DMS153 (cell line): ENCODE measurements around the gene FBXO42.
"Not testable (repeated sequence)": the region's sequence is repeated elsewhere in the genome, so short reads cannot be mapped to it uniquely, and the experiment has no call there.

ENCODE experiments used
- DNase-seq: peaks from one replicate; lab custom pipeline; 2025; lab: John Stamatoyannopoulos, UW

Gene FBXO42

DNA sequence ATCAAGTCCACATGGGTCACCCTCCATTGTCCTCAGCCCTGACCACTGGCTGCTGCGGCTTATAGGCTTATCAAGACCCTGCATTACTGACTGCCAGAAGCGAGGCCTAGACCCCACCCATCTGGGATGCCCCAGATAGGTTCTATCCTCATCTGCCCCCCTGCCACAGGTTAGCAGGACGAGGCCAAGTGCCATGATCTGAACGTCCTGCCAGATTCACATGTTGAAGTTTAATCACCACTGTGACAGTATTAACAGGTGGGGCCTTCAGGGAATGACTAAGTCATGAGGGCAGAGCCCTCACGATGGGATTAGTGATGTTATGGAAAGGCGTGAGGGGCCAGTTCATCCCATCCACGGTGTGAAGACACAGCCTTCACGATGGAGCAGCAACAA is 109.1 kb downstream of the FBXO42 start:
- DNase-seq = no peak

DNA sequence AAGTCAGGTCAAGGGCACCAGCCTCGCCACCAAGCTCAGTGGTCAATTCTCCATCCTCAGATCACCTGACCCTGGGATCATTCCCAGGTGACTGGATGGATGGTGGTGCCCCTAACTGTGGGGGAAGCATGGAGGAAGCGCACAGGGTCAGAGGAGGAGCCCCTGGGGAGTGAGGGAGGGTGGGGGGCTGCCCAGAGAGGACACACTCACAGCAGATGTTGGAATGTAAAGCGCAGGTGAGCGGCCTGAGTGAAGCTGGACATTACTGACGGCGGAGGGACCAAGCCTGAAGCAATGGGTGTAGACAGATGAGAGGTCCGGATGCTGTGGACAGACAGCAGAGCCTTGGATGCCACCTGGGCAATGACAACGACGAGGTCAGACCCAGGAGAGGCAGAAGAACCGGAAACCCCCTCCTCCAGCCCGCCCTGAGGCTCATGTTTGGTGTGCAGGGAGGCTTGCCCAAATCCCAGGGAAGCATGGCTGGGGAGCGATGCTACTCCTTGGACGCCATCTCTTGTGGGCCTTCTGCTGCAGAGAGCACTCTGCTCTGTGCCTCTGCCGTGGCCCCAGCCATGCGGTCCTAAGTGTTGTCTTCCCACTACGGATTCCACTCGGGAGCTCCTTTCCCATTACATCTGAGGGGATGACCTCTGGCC is 109.6 kb downstream of the FBXO42 start:
- no peak for DNase-seq

GRCh38 chr1:16241221-16241708 is 111.0 kb downstream of the FBXO42 start:
- DNase-seq = no peak

- DNase-seq = no peak
These were observed 112.2 kb downstream of the FBXO42 start for GRCh38 chr1:16239972-16240491.

DNA sequence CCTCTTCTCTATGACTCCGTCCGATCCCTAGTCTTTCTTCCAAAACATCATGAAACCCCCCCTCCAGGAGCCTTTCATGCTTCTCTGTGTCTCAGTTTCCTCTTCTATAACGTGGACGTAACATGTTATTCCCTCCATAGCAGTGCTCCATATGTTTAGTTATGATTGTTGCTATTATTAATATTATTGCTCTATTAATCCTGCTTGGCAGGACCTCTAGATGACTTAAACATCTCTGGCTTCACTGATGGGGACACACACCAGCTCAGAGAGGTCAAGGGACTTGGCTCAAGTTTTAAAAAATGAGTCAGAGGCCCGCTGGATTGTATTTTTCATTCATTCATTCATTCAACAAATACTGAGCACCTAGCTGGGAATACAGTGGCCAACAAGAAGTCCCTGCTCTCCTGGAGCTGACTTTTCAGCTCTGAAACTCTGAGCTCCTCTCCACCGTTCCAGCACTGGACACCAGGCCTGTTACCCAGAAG is 114.9 kb downstream of the FBXO42 start:
- no peak for DNase-seq

- peak; percentile 88 for DNase-seq
These were observed 115.6 kb downstream of the FBXO42 start, which contains the start of gene CPLANE2 for GRCh38 chr1:16236511-16237342. TSS of gene CPLANE2 (minus strand) at chr1:16237183. CDS start at chr1:16236742, 441 bp downstream.

DNA sequence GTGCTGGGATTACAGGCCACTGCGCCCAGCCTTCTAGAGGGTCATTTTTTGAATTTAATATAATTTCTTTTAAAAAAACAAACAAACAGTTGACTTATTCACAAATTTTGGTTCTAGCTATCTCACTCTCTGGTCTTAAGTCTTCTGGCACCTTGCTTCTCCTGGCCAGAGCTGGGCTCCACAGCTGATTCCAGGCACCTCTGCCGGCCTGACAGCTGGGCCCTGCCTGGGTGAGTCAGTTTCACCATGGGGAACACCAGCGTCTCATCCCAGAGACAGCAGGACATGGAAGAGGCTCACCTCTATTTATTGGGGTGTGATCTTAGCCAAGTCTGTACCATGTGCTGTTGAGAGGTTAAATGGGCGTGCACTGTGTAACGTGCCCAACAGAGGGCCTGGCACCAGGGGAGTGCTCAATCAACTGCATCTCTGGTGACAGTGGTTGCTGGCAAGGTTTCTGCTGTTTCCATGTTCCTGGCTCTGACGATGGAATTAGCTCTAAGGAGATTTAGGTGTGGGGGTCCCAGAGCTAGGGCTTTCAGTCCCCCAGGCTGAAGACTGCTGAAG is 116.3 kb downstream of the FBXO42 start:
- peak; percentile 67 for DNase-seq

- DNase-seq = no peak
These were observed 116.9 kb downstream of the FBXO42 start for GRCh38 chr1:16235347-16235746.

- no peak for DNase-seq
These were observed 118.8 kb downstream of the FBXO42 start for GRCh38 chr1:16233431-16233830.

DNA sequence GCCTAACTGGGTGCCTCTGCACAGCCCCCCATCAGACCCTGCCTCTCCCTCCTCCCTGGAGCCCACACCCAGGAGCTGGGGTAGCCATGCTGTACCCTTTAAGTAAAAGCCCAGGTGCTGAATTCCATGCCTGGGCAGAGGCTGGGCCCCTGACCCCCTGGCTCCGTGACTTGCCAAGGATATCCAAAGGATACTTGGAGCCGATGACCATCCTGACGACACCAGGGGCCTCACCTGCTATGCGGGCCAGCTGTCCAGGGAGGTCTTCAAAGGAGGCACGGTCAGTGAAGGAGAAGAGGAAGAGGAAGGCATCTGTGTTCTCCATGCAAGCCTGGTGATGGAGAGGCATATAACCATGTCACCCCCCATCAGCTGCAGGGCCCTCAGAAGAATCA is 120.0 kb downstream of the FBXO42 start:
- DNase-seq = no peak

- no peak for DNase-seq
These were observed 120.7 kb downstream of the FBXO42 start for GRCh38 chr1:16231331-16232315.

DNA sequence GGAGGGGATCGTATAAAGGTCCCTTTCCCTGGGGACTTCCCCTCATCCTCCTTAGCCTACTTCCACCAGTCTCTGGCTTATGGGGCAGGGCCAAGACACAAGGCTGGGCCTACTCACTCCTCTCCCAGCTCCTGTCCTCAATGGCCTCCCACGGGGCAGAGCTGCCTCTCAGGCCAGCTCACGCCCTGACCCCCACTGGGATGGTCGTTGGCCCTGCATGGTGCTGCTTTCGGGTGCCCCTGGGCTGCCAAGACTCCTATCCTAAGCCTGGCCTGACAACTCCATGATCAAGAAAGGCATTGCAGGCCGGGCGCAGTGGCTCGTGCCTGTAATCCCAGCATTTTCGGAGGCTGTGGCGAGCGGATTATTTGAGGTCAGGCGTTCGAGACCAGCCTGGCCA is 121.5 kb downstream of the FBXO42 start:
- no peak for DNase-seq

GRCh38 chr1:16229976-16230740 is 122.1 kb downstream of the FBXO42 start:
- DNase-seq = no peak

GRCh38 chr1:16226490-16227179 is 125.6 kb downstream of the FBXO42 start:
- DNase-seq = no peak

DNA sequence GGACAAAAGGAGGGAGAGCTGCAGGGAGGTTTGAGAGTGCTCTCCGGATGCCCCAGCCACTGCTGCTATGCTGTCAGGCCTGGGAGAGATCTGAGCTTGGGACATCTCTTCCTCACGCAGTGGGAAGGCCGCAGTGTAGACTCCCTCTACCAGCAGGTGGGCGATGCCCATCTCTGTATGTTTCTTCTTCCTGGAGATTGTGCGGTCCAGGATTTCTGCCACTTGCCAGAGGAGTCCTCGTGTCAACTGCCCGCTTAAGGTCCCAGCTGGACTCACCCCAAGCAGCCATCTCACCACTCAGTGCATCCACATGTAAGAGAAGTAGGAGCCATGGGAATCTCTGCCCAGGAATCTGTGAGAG is 126.2 kb downstream of the FBXO42 start:
- no peak for DNase-seq

DNA sequence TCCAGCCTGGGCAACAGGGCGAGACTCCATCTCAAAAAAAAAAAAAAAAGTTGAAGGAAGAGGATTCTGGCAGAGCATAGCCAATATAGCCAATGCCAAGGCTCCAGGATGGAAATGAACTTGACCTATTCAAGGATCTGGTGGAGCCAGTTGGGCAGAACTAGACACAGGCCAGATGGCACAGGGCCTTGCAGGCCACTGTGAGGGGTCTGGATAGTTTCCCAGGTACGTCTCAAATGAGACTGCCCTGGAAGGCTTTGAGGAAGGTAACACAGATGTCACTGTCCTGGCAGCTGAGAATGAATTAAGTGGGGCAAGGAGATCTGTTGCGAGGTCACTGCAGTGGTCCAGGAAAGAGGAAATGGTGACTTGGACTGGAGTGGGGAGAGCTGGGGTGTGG is 127.8 kb downstream of the FBXO42 start:
- no peak for DNase-seq

- DNase-seq = not testable (repeated sequence)
These were observed 129.6 kb downstream of the FBXO42 start for GRCh38 chr1:16222716-16223115.

DNA sequence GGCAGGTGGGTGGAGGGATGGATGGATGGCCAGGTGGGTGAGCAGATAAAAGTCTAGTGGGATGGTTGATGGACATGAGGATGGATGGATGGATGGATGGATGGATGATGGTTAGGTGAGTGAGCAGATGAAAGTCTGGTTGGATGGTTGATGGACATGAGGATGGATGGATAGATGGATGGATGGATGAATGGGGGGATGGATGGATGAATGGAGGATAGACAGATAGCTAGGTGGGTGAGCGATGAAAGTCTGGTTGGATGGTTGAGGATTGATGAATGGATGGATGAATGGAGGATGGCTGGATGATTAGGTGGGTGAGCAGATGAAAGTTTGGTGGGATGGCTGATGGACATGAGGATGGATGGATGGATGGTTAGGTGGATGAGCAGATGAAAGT is 130.8 kb downstream of the FBXO42 start:
- no peak for DNase-seq

GRCh38 chr1:16219968-16220500 is 132.2 kb downstream of the FBXO42 start:
- no peak for DNase-seq

GRCh38 chr1:16218674-16219071 is 133.6 kb downstream of the FBXO42 start:
- DNase-seq = no peak
